ENCODE data around the gene RPGRIP1L.
"Not testable (repeated sequence)": the region's sequence is repeated elsewhere in the genome, so short reads cannot be mapped to it uniquely, and the experiment has no call there.

Gene RPGRIP1L

DNA sequence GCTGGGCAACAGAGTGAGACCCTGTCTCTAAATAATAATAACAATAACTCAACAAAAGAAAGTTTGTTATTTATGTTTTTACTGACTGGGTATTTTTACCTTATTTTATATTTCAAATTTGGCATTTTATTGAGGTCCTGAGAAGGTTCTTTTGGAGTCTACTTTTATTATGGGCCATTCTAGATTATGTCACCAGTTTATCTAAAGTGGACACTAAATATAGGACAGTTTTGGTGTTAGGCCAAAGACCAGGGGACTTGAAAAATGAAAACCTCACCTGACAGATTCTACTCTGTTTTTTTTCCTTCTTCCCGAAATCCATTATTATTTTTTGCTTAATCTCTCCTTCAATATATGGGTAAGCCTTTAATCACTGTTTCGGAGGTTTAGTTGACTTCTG lies 8.4 kb upstream of the RPGRIP1L start:
- DNase-seq (ENCODE audit: low read depth): no peak

DNA sequence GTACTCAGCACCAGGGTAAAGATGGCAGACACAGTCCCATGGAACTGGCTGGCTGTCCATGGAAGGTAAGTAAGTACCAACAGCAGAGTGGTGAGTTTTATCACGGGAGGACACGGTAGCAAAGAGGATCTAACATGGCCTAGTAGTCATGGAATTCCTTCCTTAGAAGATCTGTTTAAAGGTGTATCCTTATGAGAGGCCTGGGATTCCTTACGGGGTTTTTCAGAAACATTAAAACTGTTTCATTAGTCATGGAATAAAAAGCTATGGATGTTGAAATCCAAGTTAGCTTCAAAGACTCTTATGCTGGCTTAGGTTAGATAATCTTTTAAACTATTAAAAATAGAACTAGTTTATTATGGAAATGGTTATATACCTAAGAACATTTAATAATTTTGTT lies 7.7 kb upstream of the RPGRIP1L start:
- no peak for DNase-seq (ENCODE audit: low read depth)

- DNase-seq (ENCODE audit: low read depth): no peak
Observed at GRCh38 chr16:53708490-53708889, 4.8 kb upstream of the RPGRIP1L start.

DNA sequence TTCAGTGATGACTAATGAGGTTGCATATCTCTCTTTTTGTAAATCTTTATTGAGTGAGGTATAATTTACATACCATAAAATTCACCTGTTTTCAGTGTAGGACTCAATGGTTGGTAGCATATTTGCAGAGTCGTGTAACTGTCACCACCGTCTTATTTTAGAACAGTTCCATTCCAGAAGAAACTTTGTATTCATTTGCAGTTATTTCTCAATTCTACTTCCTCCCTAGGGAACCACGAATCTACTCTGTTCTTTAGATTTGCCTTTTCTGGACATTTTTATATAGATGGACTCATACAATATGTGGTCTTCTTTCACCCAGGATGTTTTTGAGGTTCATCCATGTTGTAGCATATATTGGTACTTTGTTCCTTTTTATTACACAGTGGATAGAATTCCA lies 4.0 kb upstream of the RPGRIP1L start:
- DNase-seq (ENCODE audit: low read depth): no peak

DNA sequence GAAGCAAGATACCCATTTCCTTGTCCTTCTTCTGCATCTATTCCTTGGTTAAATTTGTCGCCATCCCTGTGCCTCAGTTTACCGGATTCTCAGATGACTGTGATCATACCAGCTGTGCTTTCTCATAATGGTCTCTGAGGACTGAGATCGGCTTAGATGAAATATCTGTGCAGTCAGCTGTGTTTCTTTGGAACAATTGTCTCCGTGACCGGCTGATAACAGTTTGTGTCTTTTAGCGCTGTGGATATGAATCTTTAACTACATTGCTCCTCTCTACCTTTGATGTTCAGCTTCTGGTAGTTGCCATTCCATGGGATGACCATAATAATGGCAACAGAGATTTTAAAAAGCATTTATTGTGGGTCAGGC lies 770 bp upstream of the RPGRIP1L start:
- DNase-seq (ENCODE audit: low read depth): no peak

- not testable (repeated sequence) for DNase-seq (ENCODE audit: low read depth)
Observed at GRCh38 chr16:53698271-53698670, 5.4 kb downstream of the RPGRIP1L start.

DNA sequence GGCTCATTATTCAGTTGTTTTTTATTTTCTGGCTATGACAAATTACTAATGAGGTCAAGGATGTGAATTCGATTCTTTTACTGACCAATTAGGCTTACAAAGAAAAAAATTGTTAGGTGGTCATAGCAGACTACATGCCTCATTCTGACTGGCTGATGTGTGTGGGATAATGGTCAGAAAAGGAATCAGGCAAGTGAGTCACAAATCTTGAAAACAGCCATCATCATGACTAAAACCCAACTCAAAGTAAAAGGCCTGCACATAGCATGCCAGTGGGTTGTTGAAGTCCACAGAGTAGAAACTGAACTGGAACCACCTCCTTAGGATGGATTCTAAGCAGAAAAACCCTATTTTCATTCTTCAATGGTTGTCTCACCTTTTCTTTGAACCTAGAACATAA lies 8.6 kb downstream of the RPGRIP1L start:
- DNase-seq (ENCODE audit: low read depth): peak; percentile 85

DNA sequence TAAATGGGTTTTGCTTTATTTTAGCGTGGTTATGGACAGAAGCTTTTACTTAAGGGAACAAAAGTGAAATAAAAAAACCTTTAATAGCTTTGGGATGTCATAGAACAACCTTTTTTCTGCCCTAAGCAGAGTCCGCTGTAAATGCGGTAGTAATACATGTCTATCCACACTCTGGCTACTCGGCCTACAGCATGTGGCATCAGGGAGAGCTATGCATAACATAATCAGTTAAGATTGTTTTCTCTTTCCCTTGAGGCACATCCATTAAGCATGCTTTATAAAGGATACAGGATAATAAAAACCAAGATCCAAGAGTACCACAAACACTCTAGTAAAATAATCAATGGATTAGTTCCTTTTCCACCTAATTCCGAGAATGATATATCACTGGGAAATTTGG lies 10.3 kb downstream of the RPGRIP1L start:
- DNase-seq (ENCODE audit: low read depth): no peak

- no peak for DNase-seq (ENCODE audit: low read depth)
Observed at GRCh38 chr16:53692146-53692545, 11.5 kb downstream of the RPGRIP1L start.

DNA sequence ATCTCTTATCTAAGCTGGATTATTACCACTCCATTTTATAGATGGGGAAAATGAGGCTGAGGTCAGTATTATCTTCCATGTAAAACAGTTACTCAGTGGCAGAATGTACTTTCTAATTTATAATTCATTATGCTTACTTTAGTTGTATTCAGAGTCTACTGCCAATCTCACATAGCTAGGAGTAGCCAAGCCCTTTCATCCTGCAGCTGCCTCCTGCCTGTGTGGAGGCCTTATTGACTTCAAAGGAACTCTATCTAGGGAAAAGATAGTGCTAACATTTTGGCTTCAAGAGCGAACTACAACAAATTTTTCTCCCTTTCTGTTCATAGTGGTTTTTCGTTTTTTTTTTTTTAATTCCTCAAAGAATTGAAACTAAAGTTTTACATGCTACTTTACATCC lies 12.9 kb downstream of the RPGRIP1L start:
- no peak for DNase-seq (ENCODE audit: low read depth)

GRCh38 chr16:53689636-53690035 lies 14.0 kb downstream of the RPGRIP1L start:
- DNase-seq (ENCODE audit: low read depth): no peak

GRCh38 chr16:53686710-53687109 lies 16.9 kb downstream of the RPGRIP1L start:
- no peak for DNase-seq (ENCODE audit: low read depth)

GRCh38 chr16:53685334-53685733 lies 18.3 kb downstream of the RPGRIP1L start:
- not testable (repeated sequence) for DNase-seq (ENCODE audit: low read depth)

GRCh38 chr16:53681354-53681753 lies 22.3 kb downstream of the RPGRIP1L start:
- DNase-seq (ENCODE audit: low read depth): no peak

DNA sequence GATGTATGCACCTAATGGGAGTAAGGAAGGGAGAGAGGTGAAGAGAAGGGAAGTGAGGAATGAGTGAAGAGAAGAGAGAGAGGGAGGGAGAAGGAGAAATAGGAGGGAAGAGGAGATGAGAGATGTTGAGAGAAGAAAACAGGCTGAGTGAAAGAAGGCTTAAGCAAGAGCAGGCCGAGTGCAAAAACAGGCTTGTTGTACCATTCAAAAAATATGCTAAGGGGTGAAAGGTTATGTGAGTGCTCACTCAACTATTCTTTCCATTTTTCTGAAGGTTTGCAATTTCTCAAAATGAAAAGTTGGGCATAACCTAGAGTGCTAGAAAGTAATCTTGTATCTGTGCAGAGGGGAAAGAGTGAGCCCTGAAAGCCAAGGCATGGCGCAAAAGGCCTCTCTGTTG lies 22.9 kb downstream of the RPGRIP1L start:
- DNase-seq (ENCODE audit: low read depth): no peak

DNA sequence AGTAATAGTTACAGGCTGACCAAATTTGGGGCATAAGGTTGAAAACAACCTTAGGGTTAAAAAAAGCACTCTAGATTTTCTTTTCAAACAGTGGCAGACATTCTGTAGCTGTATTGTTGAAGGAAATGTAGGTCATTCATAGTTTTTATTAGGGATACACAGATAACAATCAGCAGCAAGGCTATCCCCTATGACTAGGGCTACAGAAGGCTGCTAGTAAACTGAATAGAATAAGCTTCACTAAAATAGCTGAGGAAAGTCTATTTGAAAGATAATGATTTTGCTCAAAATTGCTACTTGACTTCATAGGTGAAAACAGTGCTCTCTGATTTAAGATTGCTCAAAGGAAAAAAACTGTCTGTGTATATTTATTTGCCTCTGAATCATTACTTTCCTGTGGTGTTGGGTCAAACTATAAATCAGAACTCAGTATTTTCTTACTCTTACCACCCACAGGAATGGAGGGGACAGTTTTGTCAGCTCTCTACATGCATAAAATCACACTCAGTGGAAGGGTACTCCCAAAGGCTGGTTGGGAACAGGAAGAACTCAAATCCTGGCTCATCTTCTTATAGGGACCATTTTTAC lies 24.8 kb downstream of the RPGRIP1L start:
- no peak for DNase-seq (ENCODE audit: low read depth)

DNA sequence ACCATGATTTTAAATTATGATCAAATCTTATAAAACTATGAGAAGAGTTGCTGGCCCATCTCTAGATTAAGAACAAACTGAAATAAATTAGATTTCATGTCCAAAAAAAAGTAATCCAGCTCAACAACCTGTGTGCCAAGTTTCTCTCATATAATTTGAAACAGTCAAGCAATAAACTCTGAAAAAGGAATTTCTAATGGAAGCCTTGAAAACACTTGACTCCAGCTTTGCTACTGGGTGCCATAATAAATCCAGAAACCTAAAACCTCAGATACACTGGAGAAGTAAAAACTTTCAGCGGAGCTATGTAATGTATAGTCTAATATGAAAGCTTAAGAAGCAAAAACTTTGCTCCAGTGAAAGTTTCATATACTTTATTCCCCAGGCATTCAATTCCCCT lies 25.5 kb downstream of the RPGRIP1L start:
- DNase-seq (ENCODE audit: low read depth): no peak

DNA sequence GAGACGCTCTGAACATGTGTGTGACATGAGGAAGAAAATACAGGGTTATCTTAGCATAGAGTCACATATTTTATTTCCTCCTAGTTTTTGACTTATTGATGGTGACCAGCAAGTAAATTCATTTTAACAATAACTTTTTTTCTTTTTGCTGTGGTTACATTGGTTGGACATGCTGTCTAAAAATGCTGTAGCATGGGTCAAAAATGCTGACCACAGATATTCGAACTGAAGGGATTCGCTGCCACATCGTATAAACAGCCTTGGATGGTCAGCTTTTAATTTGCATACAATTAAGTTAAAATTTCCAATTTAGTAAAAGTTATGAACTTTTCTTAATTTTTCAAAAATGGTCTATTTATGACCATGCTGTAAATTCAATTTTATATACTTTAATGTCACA lies 30.5 kb downstream of the RPGRIP1L start:
- DNase-seq (ENCODE audit: low read depth): no peak

GRCh38 chr16:53672461-53672860 lies 31.2 kb downstream of the RPGRIP1L start:
- DNase-seq (ENCODE audit: low read depth): no peak

- DNase-seq (ENCODE audit: low read depth): no peak
Observed at GRCh38 chr16:53668869-53669268, 34.8 kb downstream of the RPGRIP1L start.

- no peak for DNase-seq (ENCODE audit: low read depth)
Observed at GRCh38 chr16:53666786-53667415, 36.8 kb downstream of the RPGRIP1L start.

DNA sequence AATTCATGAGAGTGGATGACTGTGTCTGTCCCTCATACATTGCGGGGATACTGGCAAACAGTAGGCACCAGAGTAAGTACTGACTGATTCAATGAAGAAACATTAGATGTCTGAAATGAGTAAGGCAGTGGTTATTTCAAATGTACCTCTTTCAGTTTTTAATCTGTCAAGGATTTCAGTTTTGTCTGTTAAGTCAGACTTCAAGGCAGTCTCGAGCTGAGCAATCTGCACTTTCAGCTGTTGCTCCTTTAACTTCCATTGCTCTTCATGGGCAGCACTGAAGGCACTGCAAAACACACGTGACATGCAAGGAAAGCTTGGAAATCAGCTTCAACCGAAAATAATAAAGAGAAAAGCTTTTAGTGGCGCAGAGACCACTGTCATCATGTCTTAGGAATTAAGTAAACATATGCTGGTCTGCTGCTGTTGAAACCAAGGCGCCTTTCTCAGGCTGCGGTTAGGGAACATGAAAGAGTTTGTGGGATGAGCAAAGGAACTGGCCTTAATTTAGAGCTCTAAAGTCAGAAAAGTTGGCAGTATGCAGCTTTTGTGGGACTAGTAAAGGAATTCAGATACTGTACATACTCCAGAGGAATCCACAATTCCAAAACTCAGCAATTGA lies 38.8 kb downstream of the RPGRIP1L start:
- peak; percentile 93 for DNase-seq (ENCODE audit: low read depth)

DNA sequence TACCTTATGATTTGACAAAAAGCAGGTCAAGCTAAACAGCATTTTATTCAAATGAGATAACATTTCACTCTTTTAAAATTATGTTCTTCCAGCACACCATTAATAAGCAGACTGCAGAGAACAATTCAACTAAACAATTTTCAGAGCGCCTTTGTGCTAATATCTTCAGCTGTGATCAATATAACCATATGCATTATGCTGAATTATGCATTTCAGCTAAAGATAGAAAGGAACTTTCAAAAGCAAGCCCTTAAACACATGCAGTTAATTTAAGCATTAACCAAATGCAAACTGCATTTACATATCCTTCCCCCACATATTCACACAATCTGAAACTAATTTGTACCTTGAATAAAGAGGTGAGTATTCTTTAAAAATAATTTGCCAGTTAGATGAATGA lies 41.6 kb downstream of the RPGRIP1L start:
- DNase-seq (ENCODE audit: low read depth): no peak

- no peak for DNase-seq (ENCODE audit: low read depth)
Observed at GRCh38 chr16:53654946-53655345, 48.7 kb downstream of the RPGRIP1L start.

Measured in stromal cell of bone marrow (primary cell).